Chondrocyte (in vitro differentiated cells): ENCODE results near the gene TMSB15C. TPM values are rescaled to one million over a fixed set of nuclear protein-coding genes. Genes with fewer than 3 reads are reported as not detected.
A peak's percentile ranks its signal among the peaks of the same experiment; 100 is the strongest.

Experiments used
- DNase-seq: peaks from one replicate; pipeline ENCODE4 v3.0.0; 2021; ENCODE audit warnings: mixed read lengths, low spot score
- H3K27ac Mint-ChIP-seq: one replicate; pipeline ENCODE4 v1.8.0; 2021; ENCODE audit warnings: mild to moderate bottlenecking, moderate library complexity, mixed read lengths; ENCODE audit not compliant: unreplicated experiment
- H3K27me3 Mint-ChIP-seq: 2 replicates; pipeline ENCODE4 v1.8.0; 2021; ENCODE audit warnings: low read depth, mixed read lengths
- H3K36me3 Mint-ChIP-seq: 2 replicates; pipeline ENCODE4 v1.8.0; 2021; ENCODE audit warnings: low read depth, mixed read lengths
- H3K4me1 Mint-ChIP-seq: 2 replicates; pipeline ENCODE4 v1.8.0; 2021; ENCODE audit warnings: low read depth, mild to moderate bottlenecking, mixed read lengths
- H3K4me3 Mint-ChIP-seq: one replicate; pipeline ENCODE4 v1.8.0; 2021; ENCODE audit warnings: mild to moderate bottlenecking, moderate library complexity, mixed read lengths; ENCODE audit not compliant: unreplicated experiment
- H3K9me3 Mint-ChIP-seq: 2 replicates; pipeline ENCODE4 v1.8.0; 2021; ENCODE audit warnings: low read depth, mixed read lengths
- CTCF ChIP-seq: fragments of 200-600 bp; sonication (generic); IDR thresholded peaks from 2 replicates; pipeline ENCODE4 v1.5.0; 2021; ENCODE audit warnings: antibody characterized with exemption, mild to moderate bottlenecking, moderate library complexity
- total RNA-seq: library from RNA; stranded (reverse); gene quantifications from 3 replicates; pipeline ENCODE4 v1.2.1, GENCODE V29; 2021

TMSB15C gene
- total RNA-seq, 1 donor from 2014 or later: 4.3 TPM

GRCh38 chrX:104098919-104099318, 22.9 kb upstream of the TMSB15C start:
- DNase-seq: no peak
- Mint-ChIP-seq H3K27ac (no peak overlapping the region), H3K27me3 (peaks cover 5% of the 10 kb centered on the region), H3K4me1 (peaks cover 2% of the 10 kb centered on the region), H3K36me3 (no peaks in the 10 kb centered on the region), H3K9me3 (no peaks in the 10 kb centered on the region), H3K4me3 (no peak overlapping the region)
- TF ChIP-seq CTCF: no peak

GRCh38 chrX:104098151-104098808, 22.2 kb upstream of the TMSB15C start:
- TF ChIP-seq CTCF: peak; percentile 83
- peaks cover 7% of the 10 kb centered on the region for H3K27me3 Mint-ChIP-seq
- H3K4me3 Mint-ChIP-seq: no peak overlapping the region
- H3K4me1 Mint-ChIP-seq: peaks cover 2% of the 10 kb centered on the region
- H3K9me3 Mint-ChIP-seq: no peaks in the 10 kb centered on the region
- H3K27ac Mint-ChIP-seq: no peak overlapping the region
- H3K36me3 Mint-ChIP-seq: no peaks in the 10 kb centered on the region
- no peak for DNase-seq

GRCh38 chrX:104085919-104086318, 9.9 kb upstream of the TMSB15C start:
- no peaks in the 10 kb centered on the region for H3K9me3 Mint-ChIP-seq

GRCh38 chrX:104085477-104085876, 9.4 kb upstream of the TMSB15C start:
- Mint-ChIP-seq H3K27me3 (no peaks in the 10 kb centered on the region), H3K36me3 (no peaks in the 10 kb centered on the region), H3K27ac (no peak overlapping the region), H3K9me3 (no peaks in the 10 kb centered on the region), H3K4me1 (no peaks in the 10 kb centered on the region), H3K4me3 (no peak overlapping the region)
- no peak for DNase-seq
- TF ChIP-seq CTCF: no peak

More at GRCh38 chrX:104085919-104086318, 9.9 kb upstream of the TMSB15C start:
- no peak for TF ChIP-seq CTCF
- no peak overlapping the region for H3K27ac Mint-ChIP-seq
- no peaks in the 10 kb centered on the region for H3K27me3 Mint-ChIP-seq
- peak; percentile 78 for DNase-seq
- H3K4me3 Mint-ChIP-seq: no peak overlapping the region
- no peaks in the 10 kb centered on the region for H3K36me3 Mint-ChIP-seq
- H3K4me1 Mint-ChIP-seq: no peaks in the 10 kb centered on the region

GRCh38 chrX:104084534-104085277, 8.7 kb upstream of the TMSB15C start:
- no peaks in the 10 kb centered on the region for H3K27me3 Mint-ChIP-seq
- no peak overlapping the region for H3K27ac Mint-ChIP-seq
- no peak for DNase-seq
- no peak for TF ChIP-seq CTCF
- no peaks in the 10 kb centered on the region for H3K9me3 Mint-ChIP-seq
- no peaks in the 10 kb centered on the region for H3K4me1 Mint-ChIP-seq
- H3K36me3 Mint-ChIP-seq: no peaks in the 10 kb centered on the region
- H3K4me3 Mint-ChIP-seq: no peak overlapping the region
